Upper lobe of left lung (tissue), 6 donors: ENCODE results near the gene DYSF. TPM values are rescaled to one million over a fixed set of nuclear protein-coding genes. Genes with fewer than 3 reads are reported as not detected.
A peak's percentile ranks its signal among the peaks of the same experiment; 100 is the strongest.

ENCODE experiments used
- ATAC-seq, 2 donors: fragments of 200-7000 bp; cut with Tn5 transposase; one replicate each; pipeline ENCODE4 v1.9.1; 2022; ENCODE audit warnings: mild to moderate bottlenecking in 2 of 2, moderate library complexity in 2 of 2; ENCODE audit not compliant: low FRiP score in 2 of 2
- DNase-seq, 2 donors: peaks; one replicate each; pipeline ENCODE4 v3.0.0-alpha.2; 2019 to 2020
- H3K27ac ChIP-seq, 4 donors: fragments of 200-600 bp; sonication (generic); one replicate each; pipeline ENCODE4 v1.5.1; 2016 to 2019
- H3K27me3 ChIP-seq, 4 donors: fragments of 200-600 bp; sonication (generic); one replicate each; pipeline ENCODE4 v1.5.1; 2017 to 2019
- H3K36me3 ChIP-seq, 4 donors: fragments of 200-600 bp; sonication (generic); one replicate each; pipeline ENCODE4 v1.5.1; 2016 to 2019
- H3K4me1 ChIP-seq, 4 donors: fragments of 200-600 bp; sonication (generic); one replicate each; pipeline ENCODE4 v1.5.1; 2018 to 2019
- H3K4me3 ChIP-seq, 4 donors: fragments of 200-600 bp; sonication (generic); one replicate each; pipeline ENCODE4 v1.5.1; 2017 to 2019; ENCODE audit warnings: mild to moderate bottlenecking in 2 of 4, moderate library complexity in 1 of 4
- H3K9me3 ChIP-seq, 4 donors: fragments of 200-600 bp; sonication (generic); one replicate each; pipeline ENCODE4 v1.5.1; 2018 to 2019
- EP300 ChIP-seq, 4 donors: sonication (generic); formaldehyde crosslinking; IDR thresholded peaks; one replicate each; pipeline ENCODE4 v1.5.1; 2017; ENCODE audit warnings: antibody characterized with exemption in 4 of 4, control low read depth in 2 of 4
- POLR2A ChIP-seq, 4 donors: fragments of 450-650 bp; IDR thresholded peaks; one replicate each; pipeline ENCODE4 v1.5.1; 2016 to 2017; ENCODE audit warnings: antibody characterized with exemption in 4 of 4, mild to moderate bottlenecking in 2 of 4
- POLR2AphosphoS5 ChIP-seq, 2 donors: sonication (generic); formaldehyde crosslinking; IDR thresholded peaks; one replicate each; pipeline ENCODE4 v1.5.1; 2017; ENCODE audit warnings: antibody characterized with exemption in 2 of 2
- WGBS, 2 donors: methylation state at CpG; one replicate each; pipeline ENCODE4 v1.1.5; 2017 to 2018; 5-methylcytosine and 5-hydroxymethylcytosine counted together
- total RNA-seq, 6 donors: library from RNA; depleted of rRNA in 4 of 6; stranded (reverse); fragments of >200 nt in 4 of 6; gene quantifications; one replicate each; pipeline versions ENCODE4 v1.1.0 to v1.2.1, GENCODE V29; 2016 to 2021
- TF ChIP-seq, protein P1 (sequence below), 6 experiments: fragments of 450-650 bp in 4 of 6; fragments of 200-600 bp in 2 of 6; sonication (generic) in 2 of 6; IDR thresholded peaks; one replicate each; pipeline ENCODE4 v1.5.1; 2016 to 2019; ENCODE audit warnings: antibody characterized with exemption in 6 of 6
- donor health status: DM: no; HTN: no; CAD: no; lungs with moderate emphysema.
- donor health status: DM: no; HTN: yes; CAD: no; lungs with severe emphysema.

DYSF gene
- total RNA-seq, 6 donors from 2014 or later = 17.5 to 72.7 (median 42.7) TPM

DNA sequence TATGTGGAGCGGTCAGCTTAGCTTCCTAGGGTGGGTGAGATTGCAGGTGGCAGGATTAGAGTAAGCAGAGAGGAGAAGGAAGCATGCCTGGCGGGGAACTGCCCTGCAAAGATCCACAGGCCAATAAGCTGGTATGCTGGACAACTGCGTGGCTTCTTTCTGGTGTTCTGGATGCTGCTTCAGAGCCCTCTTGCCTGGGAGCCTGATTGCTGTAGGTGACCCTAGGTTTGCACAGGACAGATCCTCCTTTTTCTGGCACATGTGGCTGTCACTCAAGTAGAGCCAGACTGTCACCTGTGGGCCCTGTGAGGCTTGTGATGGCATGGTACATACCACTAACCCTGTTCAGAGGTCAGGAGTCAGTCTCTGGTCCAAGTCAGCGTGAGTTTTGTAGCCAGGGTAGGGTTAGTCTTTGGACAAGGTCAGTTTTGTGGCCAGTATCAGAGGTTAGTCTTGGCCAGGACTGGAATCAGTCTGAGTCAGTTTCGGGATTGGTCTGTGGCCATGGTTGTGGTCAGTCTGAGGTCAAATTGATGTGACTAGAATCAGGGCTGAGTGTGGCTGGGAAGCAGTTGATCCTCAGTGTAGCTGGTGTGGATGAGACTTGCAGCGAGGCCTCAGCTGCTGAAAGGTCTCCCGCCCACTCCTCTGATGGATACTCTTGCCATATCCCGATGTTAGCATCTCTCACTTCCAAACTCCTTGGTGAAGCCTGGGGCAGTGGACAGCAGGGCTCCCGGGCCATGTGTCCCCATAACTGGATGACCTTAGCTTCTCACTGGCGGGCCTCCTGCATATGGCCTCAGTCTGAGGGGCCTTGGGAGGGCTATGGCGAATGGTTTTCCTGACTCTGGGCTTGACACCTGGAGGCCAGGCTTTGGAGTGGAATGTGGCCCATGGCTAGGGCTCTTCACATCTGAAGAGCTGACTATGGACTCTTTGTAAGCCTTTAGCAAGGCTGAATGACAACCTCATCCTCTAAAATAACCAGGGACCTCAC is 260.5 kb downstream of the DYSF start:
- TF ChIP-seq EP300 (IDR thresholded peaks at IDR 0.05) (no peak), POLR2AphosphoS5 (IDR thresholded peaks at IDR 0.05) (no peak), POLR2A (IDR thresholded peaks at IDR 0.05) (no peak)
- TF ChIP-seq, protein P1, sequence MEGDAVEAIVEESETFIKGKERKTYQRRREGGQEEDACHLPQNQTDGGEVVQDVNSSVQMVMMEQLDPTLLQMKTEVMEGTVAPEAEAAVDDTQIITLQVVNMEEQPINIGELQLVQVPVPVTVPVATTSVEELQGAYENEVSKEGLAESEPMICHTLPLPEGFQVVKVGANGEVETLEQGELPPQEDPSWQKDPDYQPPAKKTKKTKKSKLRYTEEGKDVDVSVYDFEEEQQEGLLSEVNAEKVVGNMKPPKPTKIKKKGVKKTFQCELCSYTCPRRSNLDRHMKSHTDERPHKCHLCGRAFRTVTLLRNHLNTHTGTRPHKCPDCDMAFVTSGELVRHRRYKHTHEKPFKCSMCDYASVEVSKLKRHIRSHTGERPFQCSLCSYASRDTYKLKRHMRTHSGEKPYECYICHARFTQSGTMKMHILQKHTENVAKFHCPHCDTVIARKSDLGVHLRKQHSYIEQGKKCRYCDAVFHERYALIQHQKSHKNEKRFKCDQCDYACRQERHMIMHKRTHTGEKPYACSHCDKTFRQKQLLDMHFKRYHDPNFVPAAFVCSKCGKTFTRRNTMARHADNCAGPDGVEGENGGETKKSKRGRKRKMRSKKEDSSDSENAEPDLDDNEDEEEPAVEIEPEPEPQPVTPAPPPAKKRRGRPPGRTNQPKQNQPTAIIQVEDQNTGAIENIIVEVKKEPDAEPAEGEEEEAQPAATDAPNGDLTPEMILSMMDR (IDR thresholded peaks at IDR 0.05) = no peak
- ATAC-seq = peak in 1 of 2 donors; percentile 31
- Histone ChIP-seq H3K4me1 (peaks cover 17 to 33% (median 30%) of the 10 kb centered on the region in 4 donors), H3K27ac (no peak overlapping the region), H3K36me3 (no peaks in the 10 kb centered on the region), H3K27me3 (no peaks in the 10 kb centered on the region), H3K4me3 (no peak overlapping the region), H3K9me3 (no peaks in the 10 kb centered on the region)
- WGBS, 2 donors = 87 to 93% methylated on average over 9 to 11 of the region's 11 CpGs
- DNase-seq = no peak

DNA sequence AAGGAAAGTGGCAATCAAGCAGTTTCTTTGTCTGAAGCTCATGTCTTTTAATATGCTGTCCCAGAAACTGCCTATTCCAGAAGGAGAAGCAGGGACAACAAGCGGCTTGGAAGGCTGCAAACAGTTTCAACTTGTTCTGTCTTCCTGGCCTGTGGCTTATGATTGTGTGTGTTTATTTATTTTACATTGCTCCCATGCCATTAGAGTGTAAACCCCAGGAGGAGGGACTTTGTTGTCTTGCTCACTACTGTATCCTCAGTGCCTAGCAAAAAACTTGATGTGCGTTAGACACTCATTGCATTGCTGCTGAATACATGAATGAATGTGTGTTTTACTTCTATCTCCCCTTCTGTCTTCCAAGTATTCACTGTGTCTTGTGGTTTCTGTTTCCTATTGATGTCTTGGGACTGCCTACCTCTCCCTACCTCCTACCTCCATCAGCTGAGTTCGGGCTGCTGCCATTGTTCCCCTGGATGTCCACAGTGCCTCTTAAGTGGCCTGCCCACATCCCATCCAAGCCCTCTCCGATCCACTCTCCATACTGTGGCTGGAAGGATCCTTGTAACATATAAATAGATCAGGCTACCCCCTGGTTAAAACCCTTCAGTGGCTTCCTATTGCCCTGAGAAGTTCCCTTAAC is 261.4 kb downstream of the DYSF start:
- no peak for DNase-seq
- TF ChIP-seq, protein P1 (IDR thresholded peaks at IDR 0.05) = no peak
- TF ChIP-seq POLR2A (IDR thresholded peaks at IDR 0.05) (no peak), POLR2AphosphoS5 (IDR thresholded peaks at IDR 0.05) (no peak), EP300 (IDR thresholded peaks at IDR 0.05) (no peak)
- no peaks in the 10 kb centered on the region for H3K27me3 ChIP-seq
- WGBS, 2 donors = 83 to 86% methylated on average over 4 of the region's 4 CpGs
- no peaks in the 10 kb centered on the region for H3K9me3 ChIP-seq
- no peak overlapping the region for H3K27ac ChIP-seq
- H3K36me3 ChIP-seq = no peaks in the 10 kb centered on the region
- no peak overlapping the region for H3K4me3 ChIP-seq
- ATAC-seq = no peak
- H3K4me1 ChIP-seq = peaks cover 19 to 41% (median 32%) of the 10 kb centered on the region in 4 donors

GRCh38 chr2:71715241-71715750 is 261.9 kb downstream of the DYSF start:
- WGBS, 2 donors = 93 to 94% methylated on average over 6 of the region's 6 CpGs
- ATAC-seq (no peak), DNase-seq (no peak)
- peak overlapping the region in 1 of 4 donors; percentile 8 for H3K27ac ChIP-seq
- H3K4me3 ChIP-seq = no peak overlapping the region
- H3K27me3 ChIP-seq = no peaks in the 10 kb centered on the region
- H3K9me3 ChIP-seq = no peaks in the 10 kb centered on the region
- H3K4me1 ChIP-seq = peaks cover 19 to 45% (median 34%) of the 10 kb centered on the region in 4 donors
- TF ChIP-seq, protein P1 (IDR thresholded peaks at IDR 0.05) = no peak
- no peak for TF ChIP-seq POLR2A (IDR thresholded peaks at IDR 0.05)
- no peak for TF ChIP-seq POLR2AphosphoS5 (IDR thresholded peaks at IDR 0.05)
- TF ChIP-seq EP300 (IDR thresholded peaks at IDR 0.05) = no peak
- no peaks in the 10 kb centered on the region for H3K36me3 ChIP-seq

DNA sequence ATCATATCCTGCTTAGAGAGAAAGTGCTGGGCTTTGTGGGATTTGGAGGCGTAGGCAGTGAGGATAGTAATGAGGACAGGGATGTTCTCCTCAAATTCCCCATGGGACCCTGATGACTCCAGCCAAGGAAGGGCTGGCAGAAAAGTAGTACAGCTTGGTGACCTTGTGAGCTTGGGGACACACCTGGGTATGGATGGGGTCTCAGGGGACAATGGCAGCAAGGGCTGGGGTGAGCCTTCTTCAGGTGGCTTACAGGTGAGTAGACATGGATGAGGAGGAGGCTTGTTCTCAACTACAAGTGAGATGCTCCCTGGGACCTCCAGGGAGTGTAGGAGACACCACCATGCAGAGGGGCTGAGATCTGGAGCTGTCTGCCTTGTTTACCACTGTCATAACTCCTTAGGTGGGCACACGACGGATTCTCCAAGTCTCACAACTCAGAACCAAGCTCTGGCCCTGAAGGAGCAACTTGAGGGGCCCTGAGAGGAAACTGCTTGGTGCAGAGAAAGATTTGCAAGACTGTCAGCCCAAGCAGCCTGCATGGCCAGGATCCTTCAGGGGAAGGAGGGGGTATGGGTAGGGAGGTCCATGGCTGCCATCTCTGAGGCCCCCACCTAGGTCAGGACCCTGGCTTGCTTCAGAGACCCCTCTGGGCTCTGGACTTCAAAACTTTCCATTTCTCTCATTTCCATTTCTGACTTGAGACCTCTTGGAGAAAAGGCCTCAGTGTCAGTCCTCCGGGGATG is 262.8 kb downstream of the DYSF start:
- WGBS, 2 donors = 71 to 89% methylated on average over 3 to 4 of the region's 4 CpGs
- ATAC-seq (no peak), DNase-seq (no peak)
- H3K36me3 ChIP-seq = no peaks in the 10 kb centered on the region
- peak overlapping the region; percentile 23 to 53 (median 34) for H3K27ac ChIP-seq
- no peak overlapping the region for H3K4me3 ChIP-seq
- H3K27me3 ChIP-seq = no peaks in the 10 kb centered on the region
- no peaks in the 10 kb centered on the region for H3K9me3 ChIP-seq
- H3K4me1 ChIP-seq = peaks cover 26 to 48% (median 35%) of the 10 kb centered on the region in 4 donors
- TF ChIP-seq POLR2A (IDR thresholded peaks at IDR 0.05) (no peak), POLR2AphosphoS5 (IDR thresholded peaks at IDR 0.05) (no peak), EP300 (IDR thresholded peaks at IDR 0.05) (no peak)
- TF ChIP-seq, protein P1 (IDR thresholded peaks at IDR 0.05) = no peak
